NCI-H774 (cell line): ENCODE results near the gene CAPZA1.

ENCODE experiments used
- DNase-seq: peaks from one replicate; lab custom pipeline; 2025; lab: John Stamatoyannopoulos, UW

The CAPZA1 gene

DNA sequence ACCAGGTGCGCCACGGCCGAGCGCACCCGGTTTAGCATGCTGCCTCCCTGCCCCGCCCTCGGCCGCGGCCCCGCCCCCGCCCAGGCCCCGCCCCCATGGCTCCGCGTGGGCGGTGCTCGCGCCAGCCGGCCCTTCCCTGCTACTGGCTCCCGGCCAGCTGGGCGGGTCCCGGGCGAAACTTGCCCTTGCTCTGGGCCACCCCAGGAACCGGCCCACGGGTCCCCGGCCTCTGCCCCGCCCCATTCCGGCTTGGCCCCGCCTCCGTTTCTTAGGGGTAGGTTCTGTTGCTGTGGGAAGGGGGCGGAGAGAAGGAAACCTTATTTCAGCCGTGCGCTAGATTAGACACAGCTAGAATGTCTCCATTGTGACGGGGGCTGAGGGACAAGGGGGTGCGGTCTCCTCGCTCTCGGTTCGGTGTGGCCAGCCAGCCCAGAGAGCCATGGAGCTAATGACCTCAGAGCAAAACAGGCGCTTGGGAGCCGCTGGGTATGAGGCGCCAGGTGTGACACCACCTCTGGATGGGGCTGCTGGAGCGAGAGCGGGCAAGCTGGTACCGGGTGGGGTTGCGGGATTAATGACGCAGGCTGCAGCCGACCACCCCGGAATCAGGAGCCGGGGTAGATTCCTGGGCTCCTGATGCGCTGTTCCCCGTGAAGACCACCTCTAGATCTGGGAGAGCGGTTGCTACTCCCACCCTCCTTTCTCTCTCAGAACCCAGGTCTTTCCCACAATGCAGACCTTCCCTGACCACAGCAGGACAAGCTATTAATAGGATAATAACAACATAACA lies 95.8 kb downstream of the CAPZA1 start, which contains the start of gene PPM1J:
Gene PPM1J (minus strand): TSS at position 69 of the 790 bp plus-strand sequence. CDS start 31 bp downstream, at position 38.
- DNase-seq = peak; percentile 87

DNA sequence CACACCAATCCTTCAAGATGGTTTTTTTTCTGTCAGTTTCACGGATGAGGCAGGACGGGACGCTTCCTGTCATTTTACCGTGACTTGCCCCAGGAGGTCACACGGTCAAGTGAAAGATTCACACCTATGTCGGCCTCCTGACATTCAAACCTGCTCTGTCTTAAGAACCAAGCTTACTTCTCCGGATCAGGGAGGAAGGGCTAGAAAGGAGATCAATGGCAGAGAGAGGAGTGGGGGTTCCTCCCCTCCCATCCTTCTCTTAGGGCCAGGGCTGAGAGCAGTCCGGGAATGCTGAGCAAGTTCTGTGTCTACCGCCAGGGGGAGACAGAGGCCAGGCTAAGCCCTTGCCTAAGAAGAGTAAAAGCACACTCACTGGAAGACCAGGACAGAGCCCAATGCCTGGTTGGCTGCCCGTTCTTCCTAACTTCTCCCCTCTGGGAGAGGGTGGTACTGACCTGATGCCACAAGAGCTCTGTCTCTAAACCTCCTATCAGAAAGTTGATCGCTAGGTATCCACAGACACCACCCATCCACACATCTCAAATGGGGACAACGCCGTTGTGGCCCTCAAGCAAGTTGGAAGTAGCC lies 96.6 kb downstream of the CAPZA1 start:
- peak; percentile 73 for DNase-seq

DNA sequence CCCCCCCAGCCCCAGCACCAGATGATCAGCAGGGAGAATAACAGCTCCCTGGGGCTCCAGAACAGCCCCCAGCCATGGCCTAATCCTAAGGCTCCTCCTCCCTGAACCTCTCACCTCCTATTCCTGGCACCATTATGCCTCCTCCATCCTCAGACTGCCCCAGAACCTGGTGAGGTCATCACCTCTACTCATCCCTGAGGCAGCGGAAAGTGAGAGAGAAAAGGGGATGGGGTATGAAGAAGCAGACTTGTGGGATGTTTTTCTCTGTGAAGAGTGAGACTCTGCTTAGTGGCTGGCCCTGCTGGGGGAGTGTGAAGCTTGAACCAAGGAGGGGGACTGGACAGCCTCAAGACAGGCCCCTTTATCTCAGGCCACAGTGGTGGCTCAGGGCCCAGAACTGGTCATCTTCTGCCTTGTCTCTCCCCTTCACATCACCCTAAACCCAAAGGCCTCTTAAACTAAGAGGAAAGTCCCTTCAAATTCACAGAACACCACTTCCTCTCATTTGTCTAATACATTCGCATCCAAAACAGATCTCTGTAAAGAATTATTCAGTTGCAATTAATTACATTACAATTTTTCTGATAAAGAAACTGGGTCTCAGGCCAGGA lies 97.7 kb downstream of the CAPZA1 start:
- DNase-seq = no peak

DNA sequence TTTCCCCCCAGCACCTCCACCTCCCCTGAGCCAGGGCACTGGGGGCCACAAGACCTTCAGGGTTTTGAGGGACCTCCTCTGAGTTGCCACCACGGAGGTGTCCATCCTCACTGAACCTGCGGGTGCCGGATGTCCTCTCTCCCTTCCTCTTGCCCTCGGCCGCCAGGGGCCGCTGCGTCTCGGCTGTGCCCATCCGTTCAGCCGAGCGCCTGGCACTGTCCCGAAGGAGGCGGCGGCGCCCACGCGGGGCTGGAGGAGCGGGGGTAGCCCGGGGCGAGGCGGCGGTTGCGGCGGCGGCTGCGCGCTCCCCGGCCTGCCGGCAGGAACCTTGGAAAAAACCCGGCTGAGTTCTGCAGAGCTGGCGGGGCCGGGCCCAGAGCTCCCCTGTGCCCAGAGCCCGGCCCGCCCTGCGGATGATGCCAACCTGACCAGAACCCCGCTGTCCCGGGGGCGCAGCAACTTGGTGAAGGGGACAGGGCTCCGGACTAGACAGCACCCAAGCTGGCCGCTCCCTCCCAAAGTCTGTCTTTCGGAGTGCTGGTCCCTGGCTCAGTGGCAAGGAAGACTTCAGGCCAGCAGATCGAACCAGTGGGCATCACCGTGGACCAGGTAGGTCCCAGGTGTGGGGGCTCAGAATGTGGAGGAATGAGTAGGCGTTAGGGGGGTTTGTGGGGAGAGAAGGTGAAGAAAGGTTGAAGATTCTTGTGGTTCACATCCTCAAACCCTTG lies 99.2 kb downstream of the CAPZA1 start:
- peak; percentile 46 for DNase-seq

DNA sequence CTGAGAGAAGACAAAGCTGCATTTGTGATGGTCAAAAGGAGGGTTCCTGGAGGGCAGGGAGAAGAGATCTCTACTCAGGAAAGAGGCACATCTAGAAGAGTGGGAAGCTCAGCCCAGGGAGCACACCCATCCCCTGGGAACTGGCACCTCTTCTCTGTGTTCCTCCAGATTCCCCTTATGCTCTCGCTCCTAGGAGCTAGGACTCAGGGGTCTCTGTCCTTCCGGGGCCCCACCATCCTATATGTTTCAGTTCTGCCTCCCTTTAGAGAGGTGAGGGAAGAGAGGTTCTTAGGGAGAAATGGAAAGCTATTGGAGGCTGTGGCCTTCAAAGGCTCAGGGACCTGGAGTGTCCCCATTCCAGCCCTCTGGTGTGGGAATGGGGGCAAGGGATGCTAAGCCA lies 100.1 kb downstream of the CAPZA1 start:
- DNase-seq = no peak

DNA sequence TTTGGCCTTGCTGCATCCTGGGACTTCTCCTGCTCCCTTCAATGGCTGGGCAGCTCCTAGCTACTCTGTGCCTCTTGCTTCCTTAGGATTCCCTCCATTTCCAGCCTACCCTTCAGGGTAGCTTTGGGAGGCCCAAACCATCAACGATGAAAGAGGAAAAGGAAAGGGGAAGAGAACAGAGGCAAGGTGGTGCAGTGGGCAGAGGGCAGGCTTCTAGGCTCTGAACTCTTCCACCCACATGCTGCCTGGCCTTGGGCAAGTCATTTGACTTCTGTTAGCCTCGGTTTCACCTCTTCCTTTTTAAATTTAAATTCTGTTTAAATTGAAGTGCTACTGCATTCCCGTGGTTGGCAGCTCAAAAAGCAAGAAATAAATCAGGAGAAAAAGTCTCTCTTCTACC lies 101.2 kb downstream of the CAPZA1 start:
- no peak for DNase-seq
